Measurements from ENCODE around the gene HIVEP1.
A peak's percentile ranks its signal among the peaks of the same experiment; 100 is the strongest.

The HIVEP1 gene

GRCh38 chr6:12208190-12208589 lies 196.1 kb downstream of the HIVEP1 start:
- TF ChIP-seq CTCF (IDR thresholded peaks at IDR 0.05; ENCODE audit: low read length, missing control alignments): no peak
- H3K4me3 ChIP-seq (replicated peaks; ENCODE audit: low read depth, low read length): no peak overlapping the region
- DNase-seq (ENCODE audit: low read depth): peak; percentile 61

GRCh38 chr6:12208673-12209072 lies 196.6 kb downstream of the HIVEP1 start:
- no peak for DNase-seq (ENCODE audit: low read depth)
- TF ChIP-seq CTCF (IDR thresholded peaks at IDR 0.05; ENCODE audit: low read length, missing control alignments): no peak
- H3K4me3 ChIP-seq (replicated peaks; ENCODE audit: low read depth, low read length): no peak overlapping the region

Measured in fibroblast of pulmonary artery (primary cell).